PC-9 (cell line): ENCODE data around the gene KCNJ5. TPM values are rescaled to one million over a fixed set of nuclear protein-coding genes. Genes with fewer than 3 reads are reported as not detected.

Source experiments
- BruUV-seq: library from RNA; stranded (reverse); fragments of 400-500 nt; replicated peaks from 2 replicates; lab custom pipeline; 2021; lab: Mats Ljungman, UMichigan
- CTCF ChIA-PET: fragments of 300-600 bp; sonication (Branson Sonifier 250); formaldehyde crosslinking; loops from one replicate; lab custom pipeline; 2022; ENCODE audit warnings: antibody characterized with exemption; lab: Charles Lee
- POLR2A ChIA-PET: fragments of 300-600 bp; sonication (Branson Sonifier 250); formaldehyde crosslinking; loops from one replicate; lab custom pipeline; 2022; ENCODE audit warnings: antibody characterized with exemption; ENCODE audit not compliant: unreplicated experiment; lab: Charles Lee
- DNase-seq, 2 experiments: peaks; one replicate each; pipeline versions ENCODE4 v3.0.0 to v3.0.0-alpha.2; 2015 to 2022; ENCODE audit warnings: mixed read lengths in 1 of 2
- H2AFZ ChIP-seq: fragments of 200-600 bp; sonication (generic); 2 replicates; pipeline ENCODE4 v1.8.1; 2017; ENCODE audit warnings: antibody characterized with exemption
- H3F3A ChIP-seq: fragments of 200-600 bp; sonication (generic); 2 replicates; pipeline ENCODE4 v1.8.1; 2017; ENCODE audit warnings: antibody characterized with exemption, mild to moderate bottlenecking, low read depth; ENCODE audit not compliant: insufficient read depth
- H3K27ac ChIP-seq: fragments of 200-600 bp; sonication (generic); 2 replicates; pipeline ENCODE4 v1.6.1; 2016; ENCODE audit warnings: mixed run types
- H3K27me3 ChIP-seq: fragments of 200-600 bp; sonication (generic); 2 replicates; pipeline ENCODE4 v1.6.1; 2016; ENCODE audit warnings: low read depth, mixed run types; ENCODE audit not compliant: insufficient read depth
- H3K36me3 ChIP-seq: fragments of 200-600 bp; sonication (generic); 2 replicates; pipeline ENCODE4 v1.6.1; 2016; ENCODE audit warnings: low read depth, mixed run types
- H3K4me1 ChIP-seq: fragments of 200-600 bp; sonication (generic); replicated peaks from 2 replicates; pipeline ENCODE4 v1.6.1; 2016; ENCODE audit warnings: mixed run types; ENCODE audit not compliant: insufficient read depth
- H3K4me2 ChIP-seq: fragments of 200-600 bp; sonication (generic); 2 replicates; pipeline ENCODE4 v1.6.1; 2017; ENCODE audit warnings: mixed run types
- H3K4me3 ChIP-seq: fragments of 200-600 bp; sonication (generic); 2 replicates; pipeline ENCODE4 v1.6.1; 2016; ENCODE audit warnings: mixed run types
- H3K79me2 ChIP-seq: fragments of 200-600 bp; sonication (generic); 2 replicates; pipeline ENCODE4 v1.6.1; 2017; ENCODE audit warnings: low read depth, mixed run types
- H3K9me2 ChIP-seq: fragments of 200-600 bp; sonication (generic); 2 replicates; pipeline ENCODE4 v1.8.1; 2017; ENCODE audit warnings: mild to moderate bottlenecking; ENCODE audit not compliant: insufficient read depth
- H3K9me3 ChIP-seq: fragments of 200-600 bp; sonication (generic); 2 replicates; pipeline ENCODE4 v1.8.1; 2016; ENCODE audit warnings: low read depth; ENCODE audit not compliant: insufficient read depth
- H4K20me1 ChIP-seq: fragments of 200-600 bp; sonication (generic); 2 replicates; pipeline ENCODE4 v1.8.1; 2017; ENCODE audit not compliant: insufficient read depth
- EZH2 ChIP-seq: fragments of 200-600 bp; sonication (generic); IDR thresholded peaks from 2 replicates; pipeline ENCODE4 v1.8.0; 2017; ENCODE audit warnings: antibody characterized with exemption, low read depth
- intact Hi-C: fragments of 100-400 bp; cut with micrococcal nuclease; formaldehyde crosslinking; loops from one replicate; pipeline ENCODE4 v1.10.0; 2022; ENCODE audit not compliant: unreplicated experiment
- total RNA-seq: library from RNA; stranded (reverse); gene quantifications from 2 replicates; pipeline ENCODE4 v1.2.3, GENCODE V29; 2021
- TF ChIP-seq, protein P1 (sequence below): fragments of 200-600 bp; sonication (generic); conservative IDR thresholded peaks from 2 replicates; pipeline ENCODE4 v1.6.1; 2017; ENCODE audit warnings: mixed run types, antibody characterized with exemption, mild to moderate bottlenecking, moderate library complexity

Gene KCNJ5
- total RNA-seq, 1 experiment from 2014 or later = 0.11 TPM

- intact Hi-C loops = no loop called here
- Histone ChIP-seq H3F3A (no peaks in the 10 kb centered on the region), H3K4me2 (no peak overlapping the region), H3K4me3 (no peak overlapping the region), H3K79me2 (no peaks in the 10 kb centered on the region), H2AFZ (no peak overlapping the region), H3K27me3 (peaks cover 25% of the 10 kb centered on the region), H3K9me3 (no peaks in the 10 kb centered on the region), H3K9me2 (no peaks in the 10 kb centered on the region), H3K4me1 (no peaks in the 10 kb centered on the region), H4K20me1 (no peaks in the 10 kb centered on the region), H3K36me3 (no peaks in the 10 kb centered on the region), H3K27ac (no peak overlapping the region)
- TF ChIP-seq, protein P1, sequence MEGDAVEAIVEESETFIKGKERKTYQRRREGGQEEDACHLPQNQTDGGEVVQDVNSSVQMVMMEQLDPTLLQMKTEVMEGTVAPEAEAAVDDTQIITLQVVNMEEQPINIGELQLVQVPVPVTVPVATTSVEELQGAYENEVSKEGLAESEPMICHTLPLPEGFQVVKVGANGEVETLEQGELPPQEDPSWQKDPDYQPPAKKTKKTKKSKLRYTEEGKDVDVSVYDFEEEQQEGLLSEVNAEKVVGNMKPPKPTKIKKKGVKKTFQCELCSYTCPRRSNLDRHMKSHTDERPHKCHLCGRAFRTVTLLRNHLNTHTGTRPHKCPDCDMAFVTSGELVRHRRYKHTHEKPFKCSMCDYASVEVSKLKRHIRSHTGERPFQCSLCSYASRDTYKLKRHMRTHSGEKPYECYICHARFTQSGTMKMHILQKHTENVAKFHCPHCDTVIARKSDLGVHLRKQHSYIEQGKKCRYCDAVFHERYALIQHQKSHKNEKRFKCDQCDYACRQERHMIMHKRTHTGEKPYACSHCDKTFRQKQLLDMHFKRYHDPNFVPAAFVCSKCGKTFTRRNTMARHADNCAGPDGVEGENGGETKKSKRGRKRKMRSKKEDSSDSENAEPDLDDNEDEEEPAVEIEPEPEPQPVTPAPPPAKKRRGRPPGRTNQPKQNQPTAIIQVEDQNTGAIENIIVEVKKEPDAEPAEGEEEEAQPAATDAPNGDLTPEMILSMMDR = no peak
- TF ChIP-seq EZH2 = no peak
- DNase-seq = no peak
- no TSS peak for BruUV-seq
- CTCF ChIA-PET = no interaction called here
- POLR2A ChIA-PET = no interaction called here
These were observed 30.4 kb upstream of the KCNJ5 start for GRCh38 chr11:128860571-128861361.

GRCh38 chr11:128862406-128862805, 28.8 kb upstream of the KCNJ5 start:
- H3K27ac ChIP-seq = no peak overlapping the region
- peaks cover 21% of the 10 kb centered on the region for H3K27me3 ChIP-seq
- no peaks in the 10 kb centered on the region for H3K9me2 ChIP-seq
- no TSS peak for BruUV-seq
- no peaks in the 10 kb centered on the region for H3K79me2 ChIP-seq
- no peak overlapping the region for H3K4me3 ChIP-seq
- H3K9me3 ChIP-seq = no peaks in the 10 kb centered on the region
- ChIA-PET POLR2A (no interaction called here), CTCF (no interaction called here)
- no peak overlapping the region for H3K4me2 ChIP-seq
- no peaks in the 10 kb centered on the region for H3K36me3 ChIP-seq
- DNase-seq = peak in 1 of 2 experiments; percentile 28
- H4K20me1 ChIP-seq = no peaks in the 10 kb centered on the region
- no peak for TF ChIP-seq EZH2
- TF ChIP-seq, protein P1 = no peak
- no peaks in the 10 kb centered on the region for H3K4me1 ChIP-seq
- no peak overlapping the region for H2AFZ ChIP-seq
- no peaks in the 10 kb centered on the region for H3F3A ChIP-seq
- intact Hi-C loops = no loop called here

DNA sequence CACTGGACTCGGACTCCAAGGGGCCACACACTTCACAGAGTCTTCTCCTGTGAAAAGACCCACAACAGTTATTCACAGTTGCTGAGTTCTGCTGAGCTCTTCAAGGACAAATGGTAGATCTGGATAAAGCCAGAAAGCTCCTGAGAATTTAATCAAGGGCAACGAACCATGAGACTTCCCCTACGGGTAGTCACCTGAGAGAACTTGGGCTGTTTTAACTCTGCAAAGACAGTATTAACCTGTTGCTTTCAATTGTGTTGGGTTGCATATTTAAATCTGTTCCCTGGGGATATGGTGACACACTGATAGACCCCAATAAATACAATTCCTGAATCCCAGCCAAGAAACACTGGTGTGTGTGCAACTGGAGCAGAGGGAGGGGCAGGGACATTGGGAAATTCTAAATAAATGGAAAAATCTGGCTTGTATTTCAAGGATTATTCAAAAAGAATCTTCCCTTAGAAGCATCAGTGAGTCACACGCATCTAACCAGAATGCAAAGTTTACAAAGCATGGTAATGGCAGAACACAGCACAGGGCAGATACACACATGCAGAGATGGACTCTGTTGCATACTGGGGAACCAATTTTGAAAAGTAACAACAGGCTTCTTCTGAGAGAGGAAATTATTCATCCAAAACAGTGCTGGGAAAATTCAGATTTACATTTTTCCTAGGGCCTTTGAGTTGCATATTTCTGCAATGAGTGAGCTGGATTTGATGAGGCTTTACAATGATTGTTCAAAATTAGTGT, 28.1 kb upstream of the KCNJ5 start:
- Histone ChIP-seq H3K9me2 (no peaks in the 10 kb centered on the region), H3K27ac (no peak overlapping the region), H3K4me1 (no peaks in the 10 kb centered on the region), H2AFZ (no peak overlapping the region), H3F3A (no peaks in the 10 kb centered on the region), H3K27me3 (peaks cover 21% of the 10 kb centered on the region), H3K4me2 (no peak overlapping the region), H3K79me2 (no peaks in the 10 kb centered on the region), H3K36me3 (no peaks in the 10 kb centered on the region), H3K9me3 (no peaks in the 10 kb centered on the region), H3K4me3 (no peak overlapping the region), H4K20me1 (no peaks in the 10 kb centered on the region)
- POLR2A ChIA-PET = no interaction called here
- intact Hi-C loops = no loop called here
- DNase-seq = peak in 1 of 2 experiments; percentile 29
- BruUV-seq = no TSS peak
- CTCF ChIA-PET = no interaction called here
- TF ChIP-seq, protein P1 = no peak
- no peak for TF ChIP-seq EZH2
